A549 (cell line): ENCODE measurements around the gene PCDH9. TPM values are rescaled to one million over a fixed set of nuclear protein-coding genes. Genes with fewer than 3 reads are reported as not detected.

Experiments used
- ATAC-seq, 2 experiments: fragments of 200-7000 bp in 1 of 2; fragments of >200 bp in 1 of 2; cut with Nextera tagmentation in 1 of 2; cut with Tn5 transposase in 1 of 2; 3 replicates each; pipeline versions ENCODE4 v1.8.0 to v1.9.1; 2018 to 2020; ENCODE audit warnings: mild to moderate bottlenecking in 1 of 2, moderate library complexity in 1 of 2
- CTCF ChIA-PET: fragments of 300-600 bp; sonication (Branson Sonifier 250); formaldehyde crosslinking; extraction: SDS; loops from one replicate; lab custom pipeline; 2021; ENCODE audit warnings: antibody characterized with exemption, inconsistent platforms; lab: Yijun Ruan, JAX
- POLR2A ChIA-PET: fragments of 350-600 bp; formaldehyde crosslinking; extraction: SDS; loops from one replicate; lab custom pipeline; 2021; ENCODE audit warnings: antibody characterized with exemption, inconsistent platforms; lab: Yijun Ruan, JAX
- DNase-seq, 2 experiments: peaks; one replicate each; pipeline versions ENCODE4 v3.0.0 to v3.0.0-alpha.2; 2011 to 2016; ENCODE audit warnings: low read depth in 1 of 2, low spot score in 1 of 2
- FAIRE-seq: peaks from 2 replicates; lab custom pipeline; 2011; peaks lifted over from hg19 to GRCh38; lab: Jason Lieb, UNC
- H3K27ac ChIP-seq, 2 experiments: fragments of >200 bp; sonication (Bioruptor Twin); formaldehyde crosslinking; 3 replicates each; pipeline ENCODE4 v1.5.1; 2016 to 2017
- H3K4me1 ChIP-seq: fragments of >200 bp; sonication (Bioruptor Twin); formaldehyde crosslinking; 3 replicates; pipeline ENCODE4 v1.6.1; 2016
- H3K4me2 ChIP-seq: fragments of >200 bp; sonication (Bioruptor Twin); formaldehyde crosslinking; 3 replicates; pipeline ENCODE4 v1.6.1; 2016
- H3K4me3 ChIP-seq: fragments of >200 bp; sonication (Bioruptor Twin); formaldehyde crosslinking; 3 replicates; pipeline ENCODE4 v1.5.1; 2016
- H3K9me3 ChIP-seq: fragments of >200 bp; sonication (Bioruptor Twin); formaldehyde crosslinking; 3 replicates; pipeline ENCODE4 v1.6.1; 2016
- ATOH8 ChIP-seq: fragments of 250-450 bp; sonication (Bioruptor Pico); IDR thresholded peaks from 2 replicates; pipeline ENCODE4 v1.5.0; 2020; ENCODE audit warnings: low read depth, mild to moderate bottlenecking, moderate library complexity
- BCL3 ChIP-seq: fragments of >200 bp; sonication (Bioruptor Twin); formaldehyde crosslinking; IDR thresholded peaks from 3 replicates; pipeline ENCODE4 v1.6.1; 2016
- CBX2 ChIP-seq: fragments of 200-600 bp; sonication (generic); IDR thresholded peaks from 2 replicates; pipeline ENCODE4 v1.6.1; 2016; ENCODE audit warnings: low read depth, mild to moderate bottlenecking, borderline replicate concordance
- CEBPB ChIP-seq, 2 experiments: fragments of >200 bp in 1 of 2; sonication (Bioruptor Twin) in 1 of 2; formaldehyde crosslinking in 1 of 2; IDR thresholded peaks; 2 replicates each; pipeline ENCODE4 v1.6.1; 2012 to 2016
- CHD4 ChIP-seq: fragments of 200-600 bp; sonication (generic); IDR thresholded peaks from 2 replicates; pipeline ENCODE4 v1.6.1; 2016; ENCODE audit warnings: antibody characterized with exemption, mild to moderate bottlenecking, borderline replicate concordance
- FOSL2 ChIP-seq, 2 experiments: fragments of 450-650 bp in 1 of 2; fragments of >200 bp in 1 of 2; sonication (Bioruptor Twin) in 1 of 2; formaldehyde crosslinking; IDR thresholded peaks; 2 replicates each; pipeline versions ENCODE4 v1.5.0 to v1.6.1; 2016 to 2020; ENCODE audit warnings: mild to moderate bottlenecking in 1 of 2, moderate library complexity in 1 of 2
- HOXA7 ChIP-seq: fragments of 250-450 bp; sonication (Bioruptor Pico); IDR thresholded peaks from 2 replicates; pipeline ENCODE4 v1.5.0; 2020; ENCODE audit warnings: mild to moderate bottlenecking, moderate library complexity
- KDM1A ChIP-seq: fragments of 200-600 bp; sonication (generic); IDR thresholded peaks from 2 replicates; pipeline ENCODE4 v1.6.1; 2016; ENCODE audit warnings: low read depth, mild to moderate bottlenecking
- MAX ChIP-seq: IDR thresholded peaks from 2 replicates; pipeline ENCODE4 v1.6.1; 2012
- NR3C1 ChIP-seq: fragments of >200 bp; sonication (Bioruptor Twin); formaldehyde crosslinking; IDR thresholded peaks from 3 replicates; pipeline ENCODE4 v1.6.1; 2017
- PBX3 ChIP-seq: IDR thresholded peaks from 2 replicates; pipeline ENCODE4 v1.6.1; 2012
- POLR2A ChIP-seq: IDR thresholded peaks from 2 replicates; pipeline ENCODE4 v1.6.1; 2012; ENCODE audit warnings: mild to moderate bottlenecking, low read length
- ZC3H11A ChIP-seq: fragments of 450-650 bp; IDR thresholded peaks from 2 replicates; pipeline ENCODE4 v1.6.1; 2014; ENCODE audit warnings: antibody characterized with exemption, mild to moderate bottlenecking
- ZFP36 ChIP-seq: fragments of 450-650 bp; IDR thresholded peaks from 2 replicates; pipeline ENCODE4 v1.6.1; 2014; ENCODE audit warnings: borderline replicate concordance; ENCODE audit not compliant: partially characterized antibody
- WGBS: methylation state at CpG from one replicate; pipeline ENCODE4 v1.1.6; 2017; ENCODE audit errors: missing lambda C conversion rate; 5-methylcytosine and 5-hydroxymethylcytosine counted together
- polyA plus RNA-seq, 4 experiments: library from polyadenylated mRNA; depleted of rRNA in 3 of 4; stranded (reverse); fragments of >200 nt; fragmentation: RNase III in 1 of 4; extraction: RNeasy Plus Mini Kit Qiagen cat#74134 plus additional on column Dnase treatment in 1 of 4; gene quantifications; 2 replicates in 3 of 4; 3 replicates in 1 of 4; pipeline ENCODE4 v1.2.3, GENCODE V29; 2011 to 2017

The PCDH9 gene
- polyA plus RNA-seq, 2 of the 4 experiments (the other 2 are of a cell fraction), result 16.0 to 29.5 TPM

- ATAC-seq (no peak), DNase-seq (no peak), FAIRE-seq (no peak)
- WGBS, result 29% methylated on average over 1 of the region's 1 CpG
- TF ChIP-seq ZC3H11A, result no peak
- TF ChIP-seq NR3C1, result no peak
- no peak for TF ChIP-seq PBX3
- no peak for TF ChIP-seq ATOH8 (CRISPR knock-in tag)
- no peak for TF ChIP-seq POLR2A
- TF ChIP-seq CBX2, result no peak
- ChIA-PET POLR2A (no interaction called here), CTCF (no interaction called here)
- Histone ChIP-seq H3K4me2 (peak overlapping the region; percentile 73; the same call in 2 of the 3 replicates), H3K27ac (peak overlapping the region in 1 of 2 experiments; percentile 65; a peak in 1 of 6 replicates), H3K9me3 (no peaks in the 10 kb centered on the region), H3K4me3 (no peak overlapping the region), H3K4me1 (peaks cover 55% of the 10 kb centered on the region)
Measured at GRCh38 chr13:67145950-67146349, 84.2 kb downstream of the PCDH9 start.

GRCh38 chr13:67143544-67144115 lies 86.5 kb downstream of the PCDH9 start:
- Histone ChIP-seq H3K9me3 (no peaks in the 10 kb centered on the region), H3K27ac (peak overlapping the region; percentile 37 to 71; a peak in 4 of 6 replicates), H3K4me1 (peaks cover 68% of the 10 kb centered on the region)
- ATAC-seq, result peak in 1 of 2 experiments; percentile 39; a peak in 3 of 6 replicates
- ChIA-PET CTCF (interaction anchor here (0.6 to 1.2 kb wide), 2 partner anchors 23 to 72 kb away, joined by 3 to 4 read pairs; no protein-coding TSS in a partner anchor), POLR2A (no interaction called here)
- DNase-seq, result no peak
- TF ChIP-seq BCL3 (no peak), MAX (no peak), HOXA7 (no peak), FOSL2 (IDR thresholded peaks at IDR 0.05) (no peak), FOSL2 (CRISPR knock-in tag; IDR thresholded peaks at IDR 0.05) (peak; percentile 71), NR3C1 (no peak)
- TF ChIP-seq, all 56 proteins: peak for 1
- WGBS, result 27% methylated on average over 4 of the region's 4 CpGs
- no peak for FAIRE-seq
- H3K4me3 ChIP-seq, result no peak overlapping the region
- peak overlapping the region; percentile 64 for H3K4me2 ChIP-seq

- CTCF ChIA-PET, result no interaction called here
- FAIRE-seq, result no peak
- POLR2A ChIA-PET, result no interaction called here
- no peaks in the 10 kb centered on the region for H3K9me3 ChIP-seq
- WGBS, result 25% methylated on average over 2 of the region's 2 CpGs
- no peak overlapping the region for H3K4me3 ChIP-seq
- ATAC-seq, result no peak
- H3K27ac ChIP-seq, result peak overlapping the region; percentile 48 to 61; a peak in 4 of 6 replicates
- peak overlapping the region; percentile 49 for H3K4me2 ChIP-seq
- no peak for DNase-seq
- H3K4me1 ChIP-seq, result peaks cover 63% of the 10 kb centered on the region
- TF ChIP-seq KDM1A (no peak), POLR2A (no peak)
- TF ChIP-seq, all 56 proteins: peak for 0
Measured at GRCh38 chr13:67140006-67140405, 90.1 kb downstream of the PCDH9 start.

- FAIRE-seq (no peak), ATAC-seq (no peak), DNase-seq (no peak)
- Histone ChIP-seq H3K4me1 (peaks cover 58% of the 10 kb centered on the region), H3K4me3 (no peak overlapping the region), H3K9me3 (no peaks in the 10 kb centered on the region), H3K4me2 (peak overlapping the region; percentile 49), H3K27ac (peak overlapping the region; percentile 48 to 61; a peak in 4 of 6 replicates)
- TF ChIP-seq CHD4 (no peak), ZFP36 (no peak), CEBPB (IDR thresholded peaks at IDR 0.05) (no peak)
- ChIA-PET POLR2A (no interaction called here), CTCF (no interaction called here)
- 58% methylated on average over 4 of the region's 4 CpGs for WGBS
Measured at GRCh38 chr13:67139551-67139950, 90.6 kb downstream of the PCDH9 start.
